Vagina (tissue), 2 donors: ENCODE measurements around the gene SLC6A13. TPM values are rescaled to one million over a fixed set of nuclear protein-coding genes. Genes with fewer than 3 reads are reported as not detected.

Experiments
- DNase-seq, 2 donors: peaks; one replicate each; pipeline ENCODE4 v3.0.0-alpha.2; 2017; ENCODE audit errors: extremely low spot score in 2 of 2
- H3K27ac ChIP-seq: fragments of 200-600 bp; sonication (generic); one replicate; pipeline ENCODE4 v1.5.1; 2019
- H3K27me3 ChIP-seq: fragments of 200-600 bp; sonication (generic); one replicate; pipeline ENCODE4 v1.5.1; 2019
- H3K36me3 ChIP-seq, 2 donors: fragments of 200-600 bp; sonication (generic); one replicate each; pipeline ENCODE4 v1.5.1; 2017 to 2019
- H3K4me1 ChIP-seq: fragments of 200-600 bp; sonication (generic); one replicate; pipeline ENCODE4 v1.5.1; 2019
- H3K4me3 ChIP-seq, 2 donors: fragments of 200-600 bp; sonication (generic); 1 replicate in 1 of 2; 2 replicates in 1 of 2; pipeline ENCODE4 v1.5.1; 2016 to 2019
- H3K9me3 ChIP-seq: fragments of 200-600 bp; sonication (generic); one replicate; pipeline ENCODE4 v1.5.1; 2019
- CTCF ChIP-seq, 3 experiments: fragments of 450-650 bp in 2 of 3; fragments of 200-600 bp in 1 of 3; sonication (generic) in 1 of 3; IDR thresholded peaks; one replicate each; pipeline ENCODE4 v1.5.1; 2017 to 2019; ENCODE audit warnings: antibody characterized with exemption in 3 of 3, mild to moderate bottlenecking in 2 of 3, moderate library complexity in 2 of 3
- POLR2A ChIP-seq, 2 donors: fragments of 450-650 bp; IDR thresholded peaks; one replicate each; pipeline ENCODE4 v1.6.1; 2017; ENCODE audit warnings: antibody characterized with exemption in 2 of 2, mild to moderate bottlenecking in 2 of 2, moderate library complexity in 2 of 2
- POLR2AphosphoS5 ChIP-seq, 2 donors: sonication (generic); formaldehyde crosslinking; IDR thresholded peaks; one replicate each; pipeline ENCODE4 v1.9.0; 2017; ENCODE audit warnings: antibody characterized with exemption in 2 of 2, mild to moderate bottlenecking in 2 of 2, low read depth in 1 of 2; ENCODE audit not compliant: insufficient read depth in 1 of 2
- intact Hi-C: fragments of 100-400 bp; cut with DNase I; formaldehyde crosslinking; loops from one replicate; pipeline ENCODE4 v1.15.1; 2023
- total RNA-seq: library from RNA; depleted of rRNA; stranded (reverse); fragments of >200 nt; gene quantifications from one replicate; pipeline ENCODE4 v1.2.3, GENCODE V29; 2016

The SLC6A13 gene
- total RNA-seq, 1 donor from 2014 or later: not detected

DNA sequence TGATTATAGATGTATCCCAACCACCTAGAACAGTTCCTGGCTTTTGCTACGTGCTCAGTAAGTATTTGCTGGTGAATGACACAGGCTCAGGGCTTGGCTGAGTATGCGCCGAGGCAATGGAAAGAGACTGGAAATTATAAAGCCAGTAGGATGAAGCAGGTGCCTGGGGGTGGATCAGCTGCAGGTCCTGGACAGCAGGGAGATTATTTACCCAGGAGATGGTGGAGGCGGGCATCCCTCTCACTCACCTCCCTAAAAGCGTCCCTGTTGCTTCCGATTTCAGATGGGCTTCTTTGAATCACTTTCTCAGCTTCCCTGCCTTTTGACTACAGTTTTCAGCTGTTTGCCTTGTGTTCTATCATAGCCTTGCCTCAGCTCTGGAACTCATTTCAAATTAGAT lies 6.4 kb downstream of the SLC6A13 start:
- H3K36me3 ChIP-seq: no peaks in the 10 kb centered on the region
- H3K27me3 ChIP-seq: no peaks in the 10 kb centered on the region
- no peaks in the 10 kb centered on the region for H3K4me1 ChIP-seq
- H3K9me3 ChIP-seq: no peaks in the 10 kb centered on the region
- H3K27ac ChIP-seq: no peak overlapping the region
- DNase-seq: no peak
- intact Hi-C loops: no loop called here
- no peak overlapping the region for H3K4me3 ChIP-seq
- TF ChIP-seq POLR2A (IDR thresholded peaks at IDR 0.05) (no peak), CTCF (IDR thresholded peaks at IDR 0.05) (no peak), POLR2AphosphoS5 (IDR thresholded peaks at IDR 0.05; ENCODE audit: insufficient read depth in 1 of 2, low read depth in 1 of 2) (no peak)

GRCh38 chr12:254912-255311 lies 7.7 kb downstream of the SLC6A13 start:
- TF ChIP-seq CTCF (IDR thresholded peaks at IDR 0.05) (no peak), POLR2A (IDR thresholded peaks at IDR 0.05) (no peak), POLR2AphosphoS5 (IDR thresholded peaks at IDR 0.05; ENCODE audit: insufficient read depth in 1 of 2, low read depth in 1 of 2) (no peak)
- H3K4me3 ChIP-seq: no peak overlapping the region
- H3K27me3 ChIP-seq: no peaks in the 10 kb centered on the region
- DNase-seq: no peak
- no peaks in the 10 kb centered on the region for H3K36me3 ChIP-seq
- no peaks in the 10 kb centered on the region for H3K9me3 ChIP-seq
- intact Hi-C loops: no loop called here
- H3K27ac ChIP-seq: no peak overlapping the region
- no peaks in the 10 kb centered on the region for H3K4me1 ChIP-seq

- intact Hi-C loops: no loop called here
- DNase-seq: no peak
- H3K27me3 ChIP-seq: no peaks in the 10 kb centered on the region
Observed at GRCh38 chr12:254039-254438, 8.6 kb downstream of the SLC6A13 start.

GRCh38 chr12:253116-253831 lies 9.4 kb downstream of the SLC6A13 start:
- no peaks in the 10 kb centered on the region for H3K27me3 ChIP-seq
- no peak overlapping the region for H3K4me3 ChIP-seq
- no peaks in the 10 kb centered on the region for H3K4me1 ChIP-seq
- DNase-seq: no peak
- no peaks in the 10 kb centered on the region for H3K36me3 ChIP-seq
- intact Hi-C loops: no loop called here
- no peak overlapping the region for H3K27ac ChIP-seq
- H3K9me3 ChIP-seq: no peaks in the 10 kb centered on the region
- no peak for TF ChIP-seq POLR2A (IDR thresholded peaks at IDR 0.05)
- TF ChIP-seq POLR2AphosphoS5 (IDR thresholded peaks at IDR 0.05; ENCODE audit: insufficient read depth in 1 of 2, low read depth in 1 of 2): no peak
- no peak for TF ChIP-seq CTCF (IDR thresholded peaks at IDR 0.05)

More at GRCh38 chr12:254039-254438, 8.6 kb downstream of the SLC6A13 start:
- Histone ChIP-seq H3K4me1 (no peaks in the 10 kb centered on the region), H3K4me3 (no peak overlapping the region), H3K27ac (no peak overlapping the region), H3K9me3 (no peaks in the 10 kb centered on the region), H3K36me3 (no peaks in the 10 kb centered on the region)
- TF ChIP-seq POLR2A (IDR thresholded peaks at IDR 0.05) (no peak), POLR2AphosphoS5 (IDR thresholded peaks at IDR 0.05; ENCODE audit: insufficient read depth in 1 of 2, low read depth in 1 of 2) (no peak), CTCF (IDR thresholded peaks at IDR 0.05) (no peak)

- H3K27me3 ChIP-seq: no peaks in the 10 kb centered on the region
- H3K36me3 ChIP-seq: no peaks in the 10 kb centered on the region
- no peaks in the 10 kb centered on the region for H3K9me3 ChIP-seq
- H3K27ac ChIP-seq: no peak overlapping the region
- no peak overlapping the region for H3K4me3 ChIP-seq
- DNase-seq: no peak
- TF ChIP-seq CTCF (IDR thresholded peaks at IDR 0.05) (no peak), POLR2A (IDR thresholded peaks at IDR 0.05) (no peak), POLR2AphosphoS5 (IDR thresholded peaks at IDR 0.05; ENCODE audit: insufficient read depth in 1 of 2, low read depth in 1 of 2) (no peak)
- H3K4me1 ChIP-seq: no peaks in the 10 kb centered on the region
- intact Hi-C loops: no loop called here
Observed at GRCh38 chr12:252636-253035, 10.0 kb downstream of the SLC6A13 start.
